CD4-positive, alpha-beta T cell (primary cell): ENCODE measurements around the gene LTB. TPM values are rescaled to one million over a fixed set of nuclear protein-coding genes. Genes with fewer than 3 reads are reported as not detected.

Experiments
- ATAC-seq: fragments of 200-7000 bp; cut with Tn5 transposase; one replicate; pipeline ENCODE4 v1.10.0; 2022; ENCODE audit warnings: mild to moderate bottlenecking; ENCODE audit not compliant: poor library complexity
- CTCF ChIA-PET: fragments of 350-600 bp; sonication (Branson Sonifier 250); formaldehyde crosslinking; loops from one replicate; lab custom pipeline; 2021; ENCODE audit warnings: antibody characterized with exemption, inconsistent platforms; lab: Charles Lee
- POLR2A ChIA-PET: fragments of 350-600 bp; sonication (Branson Sonifier 250); formaldehyde crosslinking; loops from one replicate; lab custom pipeline; 2021; ENCODE audit warnings: antibody characterized with exemption, inconsistent platforms; lab: Charles Lee
- DNase-seq, 14 experiments: peaks; one replicate each; pipeline ENCODE4 v3.0.0-alpha.2; 2013 to 2020; ENCODE audit warnings: mixed read lengths in 2 of 14
- H3K27ac ChIP-seq, 2 donors: one replicate each; pipeline versions ENCODE4 v1.5.1 to v1.7.0; 2013; ENCODE audit warnings: low read length in 2 of 2, low read depth in 1 of 2, mild to moderate bottlenecking in 1 of 2
- H3K27me3 ChIP-seq, 2 experiments: 1 replicate in 1 of 2; 2 replicates in 1 of 2; pipeline versions ENCODE4 v1.6.1 to v1.7.0; 2013; ENCODE audit warnings: low read length in 2 of 2, control low read depth in 1 of 2, mild to moderate bottlenecking in 1 of 2, moderate library complexity in 1 of 2; ENCODE audit not compliant: insufficient read depth in 2 of 2, control insufficient read depth in 1 of 2
- H3K36me3 ChIP-seq: one replicate; pipeline ENCODE4 v1.6.1; 2013; ENCODE audit warnings: low read length, control low read depth; ENCODE audit not compliant: insufficient read depth
- H3K4me1 ChIP-seq: one replicate; pipeline ENCODE4 v1.6.1; 2013; ENCODE audit warnings: low read length, control low read depth; ENCODE audit not compliant: insufficient read depth
- H3K4me3 ChIP-seq: one replicate; pipeline ENCODE4 v1.5.1; 2013; ENCODE audit warnings: mild to moderate bottlenecking, low read length, moderate library complexity
- H3K9me3 ChIP-seq, 2 experiments: 1 replicate in 1 of 2; 2 replicates in 1 of 2; pipeline versions ENCODE4 v1.6.1 to v1.7.0; 2013; ENCODE audit warnings: low read length in 2 of 2, mild to moderate bottlenecking in 2 of 2, control low read depth in 1 of 2, moderate library complexity in 1 of 2; ENCODE audit not compliant: control insufficient read depth in 1 of 2, insufficient read depth in 1 of 2
- H3K27ac Mint-ChIP-seq: one replicate; pipeline ENCODE4 v1.8.0; 2020; ENCODE audit warnings: mixed read lengths
- H3K27me3 Mint-ChIP-seq: one replicate; pipeline ENCODE4 v1.8.0; 2021; ENCODE audit warnings: mixed read lengths
- H3K36me3 Mint-ChIP-seq: one replicate; pipeline ENCODE4 v1.8.0; 2021; ENCODE audit warnings: low read depth, mixed read lengths
- H3K4me1 Mint-ChIP-seq: one replicate; pipeline ENCODE4 v1.8.0; 2021; ENCODE audit warnings: low read depth, mixed read lengths
- H3K4me3 Mint-ChIP-seq: one replicate; pipeline ENCODE4 v1.8.0; 2020; ENCODE audit warnings: mild to moderate bottlenecking, mixed read lengths
- H3K9me3 Mint-ChIP-seq: one replicate; pipeline ENCODE4 v1.8.0; 2020; ENCODE audit warnings: mixed read lengths
- CTCF ChIP-seq: fragments of 200-600 bp; IDR thresholded peaks from one replicate; pipeline ENCODE4 v1.8.0; 2022; ENCODE audit warnings: antibody characterized with exemption, mild to moderate bottlenecking
- intact Hi-C, 2 experiments: fragments of 100-400 bp; cut with DNase I in 1 of 2; cut with micrococcal nuclease in 1 of 2; formaldehyde crosslinking; loops; one replicate each; pipeline versions ENCODE4 v1.15.1 to v1.9.0; 2023 to 2025; cut with DNase I, micrococcal nuclease
- total RNA-seq, 174 experiments: library from RNA in 2 of 174; stranded (reverse) in 2 of 174; gene quantifications; one replicate each; pipeline ENCODE4 v1.2.3 and lab custom pipeline; 2021 to 2026

The LTB gene
- total RNA-seq, 2 experiments from 2014 or later, result 239 to 244 TPM

- Histone ChIP-seq H3K4me1 (peaks cover 92% of the 10 kb centered on the region), H3K27me3 (no peaks in the 10 kb centered on the region), H3K4me3 (peak overlapping the region; percentile 75), H3K36me3 (peaks cover 37% of the 10 kb centered on the region), H3K27ac (peak overlapping the region; percentile 84 to 87), H3K9me3 (no peaks in the 10 kb centered on the region)
- H3K27me3 Mint-ChIP-seq, result no peaks in the 10 kb centered on the region
- CTCF ChIA-PET, result interaction anchor here (1.2 to 16.9 kb wide), 4 partner anchors 10 to 83 kb away, joined by 3 to 353 read pairs (median 87); partner anchors contain the start of genes ATP6V1G2, LST1, NCR3 and NFKBIL1
- TF ChIP-seq CTCF, result no peak
- H3K4me3 Mint-ChIP-seq, result peak overlapping the region; percentile 95
- peak overlapping the region; percentile 95 for H3K27ac Mint-ChIP-seq
- DNase-seq (peak in 1 of 14 experiments; percentile 42), ATAC-seq (no peak)
- peaks cover 57% of the 10 kb centered on the region for H3K36me3 Mint-ChIP-seq
- POLR2A ChIA-PET, result interaction anchor here (1.0 to 34.9 kb wide), 8 partner anchors 5 to 379 kb away, joined by 3 to 1160 read pairs (median 26); partner anchors contain the start of genes ATP6V1G2, BAG6, DDX39B and LST1
- intact Hi-C loops, result loop anchor here in 1 of 2 experiments (2.0 kb wide), 1 partner anchor 13 kb away; no protein-coding TSS in a partner anchor
- H3K4me1 Mint-ChIP-seq, result peaks cover 91% of the 10 kb centered on the region
- no peaks in the 10 kb centered on the region for H3K9me3 Mint-ChIP-seq
Measured at GRCh38 chr6:31575952-31576685, 6.1 kb downstream of the LTB start.

GRCh38 chr6:31575335-31575901 is 6.8 kb downstream of the LTB start, which contains the start of gene TNF:
Gene TNF (plus strand): TSS chr6:31575565. CDS start chr6:31575742, 177 bp downstream.
- peak within 1 kb of the TSS; percentile 84 to 87 for H3K27ac ChIP-seq
- H3K36me3 ChIP-seq, result peaks cover 31% of the 10 kb centered on the region
- peak within 1 kb of the TSS; percentile 75 for H3K4me3 ChIP-seq
- H3K9me3 ChIP-seq, result no peaks in the 10 kb centered on the region
- H3K4me1 ChIP-seq, result peaks cover 97% of the 10 kb centered on the region
- Mint-ChIP-seq H3K4me3 (peak within 1 kb of the TSS; percentile 95), H3K9me3 (no peaks in the 10 kb centered on the region), H3K4me1 (peaks cover 95% of the 10 kb centered on the region), H3K36me3 (peaks cover 50% of the 10 kb centered on the region), H3K27ac (peak within 1 kb of the TSS; percentile 95), H3K27me3 (no peaks in the 10 kb centered on the region)
- DNase-seq, result peak in 13 of 14 experiments; percentile 47 to 93 (median 64)
- H3K27me3 ChIP-seq, result no peaks in the 10 kb centered on the region
- intact Hi-C loops, result no loop called here
- POLR2A ChIA-PET, result interaction anchor here (0.8 to 34.9 kb wide), 7 partner anchors 4 to 240 kb away, joined by 3 to 1160 read pairs (median 42); partner anchors contain the start of genes ATP6V1G2, BAG6, DDX39B and HSPA1A
- CTCF ChIA-PET, result interaction anchor here (1.3 to 16.9 kb wide), 3 partner anchors 19 to 26 kb away, joined by 4 to 353 read pairs (median 169); partner anchors contain the start of genes ATP6V1G2, NCR3 and NFKBIL1
- no peak for TF ChIP-seq CTCF
- ATAC-seq, result peak; percentile 14
